Astrocyte (in vitro differentiated cells and primary cell): ENCODE data around the gene CC2D1B. TPM values are rescaled to one million over a fixed set of nuclear protein-coding genes. Genes with fewer than 3 reads are reported as not detected.
A peak's percentile ranks its signal among the peaks of the same experiment; 100 is the strongest.

Experiments
- DNase-seq: peaks from one replicate; pipeline ENCODE4 v3.0.0-alpha.2; 2010; ENCODE audit warnings: low read depth
- FAIRE-seq: peaks from 2 replicates; lab custom pipeline; 2011; peaks lifted over from hg19 to GRCh38; lab: Jason Lieb, UNC
- H2AFZ ChIP-seq: 2 replicates; pipeline ENCODE4 v1.6.0; 2012; ENCODE audit warnings: low read depth, low read length, inconsistent platforms
- H3K27ac ChIP-seq: 2 replicates; pipeline ENCODE4 v1.5.1; 2011; ENCODE audit warnings: low read depth, low read length, inconsistent platforms
- H3K27me3 ChIP-seq: 2 replicates; pipeline ENCODE4 v1.6.0; 2011; ENCODE audit warnings: low read length, inconsistent platforms; ENCODE audit not compliant: insufficient read depth
- H3K36me3 ChIP-seq: 2 replicates; pipeline ENCODE4 v1.5.1; 2011; ENCODE audit warnings: low read length, inconsistent platforms; ENCODE audit not compliant: insufficient read depth
- H3K4me1 ChIP-seq: 2 replicates; pipeline ENCODE4 v1.5.1; 2011; ENCODE audit warnings: low read length, inconsistent platforms; ENCODE audit not compliant: insufficient read depth
- H3K4me2 ChIP-seq: 2 replicates; pipeline ENCODE4 v1.6.0; 2012; ENCODE audit warnings: low read length, inconsistent platforms
- H3K4me3 ChIP-seq: 2 replicates; pipeline ENCODE4 v1.5.1; 2011; ENCODE audit warnings: low read depth, mild to moderate bottlenecking, low read length, inconsistent platforms; ENCODE audit not compliant: insufficient read depth
- H3K79me2 ChIP-seq: 2 replicates; pipeline ENCODE4 v1.6.0; 2012; ENCODE audit warnings: mild to moderate bottlenecking, low read length, inconsistent platforms; ENCODE audit not compliant: insufficient read depth
- H3K9ac ChIP-seq: 2 replicates; pipeline ENCODE4 v1.6.0; 2012; ENCODE audit warnings: mild to moderate bottlenecking, low read length, inconsistent platforms
- H3K9me3 ChIP-seq: 2 replicates; pipeline ENCODE4 v1.5.1; 2012; ENCODE audit warnings: low read depth, mild to moderate bottlenecking, low read length, inconsistent platforms; ENCODE audit not compliant: insufficient read depth
- H4K20me1 ChIP-seq: 2 replicates; pipeline ENCODE4 v1.6.0; 2012; ENCODE audit warnings: low read length, inconsistent platforms; ENCODE audit not compliant: insufficient read depth
- H3K27ac Mint-ChIP-seq: one replicate; pipeline ENCODE4 v1.8.0; 2021; ENCODE audit warnings: mild to moderate bottlenecking, mixed read lengths; ENCODE audit not compliant: unreplicated experiment
- H3K27me3 Mint-ChIP-seq: one replicate; pipeline ENCODE4 v1.8.0; 2021; ENCODE audit warnings: low read depth, mixed read lengths; ENCODE audit not compliant: unreplicated experiment
- H3K36me3 Mint-ChIP-seq: one replicate; pipeline ENCODE4 v1.8.0; 2021; ENCODE audit warnings: low read depth, mixed read lengths; ENCODE audit not compliant: unreplicated experiment
- H3K4me1 Mint-ChIP-seq: one replicate; pipeline ENCODE4 v1.8.0; 2021; ENCODE audit warnings: low read depth, mixed read lengths; ENCODE audit not compliant: unreplicated experiment
- H3K4me3 Mint-ChIP-seq: one replicate; pipeline ENCODE4 v1.8.0; 2021; ENCODE audit warnings: mild to moderate bottlenecking, moderate library complexity, mixed read lengths; ENCODE audit not compliant: unreplicated experiment
- H3K9me3 Mint-ChIP-seq: one replicate; pipeline ENCODE4 v1.8.0; 2021; ENCODE audit warnings: mild to moderate bottlenecking, mixed read lengths; ENCODE audit not compliant: unreplicated experiment
- EZH2 ChIP-seq: IDR thresholded peaks from 2 replicates; pipeline ENCODE4 v1.6.1; 2012; ENCODE audit warnings: mild to moderate bottlenecking, low read length, inconsistent platforms; ENCODE audit not compliant: insufficient read depth
- total RNA-seq: library from RNA; stranded (reverse); gene quantifications from 2 replicates; pipeline ENCODE4 v1.2.1, GENCODE V29; 2021
- TF ChIP-seq, protein P1 (sequence below): IDR thresholded peaks from 2 replicates; pipeline ENCODE4 v1.5.1; 2011; ENCODE audit warnings: low read depth, mild to moderate bottlenecking, inconsistent platforms, low read length, moderate library complexity; ENCODE audit not compliant: insufficient read depth

Gene CC2D1B
- total RNA-seq, 1 donor from 2014 or later = 25.6 TPM

DNA sequence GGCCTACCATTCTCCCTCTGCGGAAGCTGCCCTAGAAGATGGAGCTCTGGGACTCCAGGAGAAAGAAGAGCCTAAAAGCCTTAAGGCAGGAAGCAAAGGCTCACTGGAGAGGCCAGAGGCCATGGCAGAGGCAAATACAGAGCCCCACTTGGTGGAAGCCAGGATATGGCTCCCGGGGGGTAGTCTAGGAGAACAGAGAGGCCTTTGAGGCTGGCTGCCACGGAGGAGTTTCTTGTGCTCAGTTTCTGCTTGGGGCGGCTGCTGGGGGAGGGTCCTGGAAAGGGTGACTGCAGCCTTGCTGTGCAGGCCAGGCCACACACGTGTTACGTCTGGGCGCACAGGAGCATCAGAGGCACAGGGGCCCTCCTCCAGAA lies 5.4 kb downstream of the CC2D1B start:
- TF ChIP-seq, protein P1, sequence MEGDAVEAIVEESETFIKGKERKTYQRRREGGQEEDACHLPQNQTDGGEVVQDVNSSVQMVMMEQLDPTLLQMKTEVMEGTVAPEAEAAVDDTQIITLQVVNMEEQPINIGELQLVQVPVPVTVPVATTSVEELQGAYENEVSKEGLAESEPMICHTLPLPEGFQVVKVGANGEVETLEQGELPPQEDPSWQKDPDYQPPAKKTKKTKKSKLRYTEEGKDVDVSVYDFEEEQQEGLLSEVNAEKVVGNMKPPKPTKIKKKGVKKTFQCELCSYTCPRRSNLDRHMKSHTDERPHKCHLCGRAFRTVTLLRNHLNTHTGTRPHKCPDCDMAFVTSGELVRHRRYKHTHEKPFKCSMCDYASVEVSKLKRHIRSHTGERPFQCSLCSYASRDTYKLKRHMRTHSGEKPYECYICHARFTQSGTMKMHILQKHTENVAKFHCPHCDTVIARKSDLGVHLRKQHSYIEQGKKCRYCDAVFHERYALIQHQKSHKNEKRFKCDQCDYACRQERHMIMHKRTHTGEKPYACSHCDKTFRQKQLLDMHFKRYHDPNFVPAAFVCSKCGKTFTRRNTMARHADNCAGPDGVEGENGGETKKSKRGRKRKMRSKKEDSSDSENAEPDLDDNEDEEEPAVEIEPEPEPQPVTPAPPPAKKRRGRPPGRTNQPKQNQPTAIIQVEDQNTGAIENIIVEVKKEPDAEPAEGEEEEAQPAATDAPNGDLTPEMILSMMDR = no peak
- TF ChIP-seq EZH2 = no peak
- DNase-seq (no peak), FAIRE-seq (no peak)
- Mint-ChIP-seq H3K9me3 (no peaks in the 10 kb centered on the region), H3K27me3 (no peaks in the 10 kb centered on the region), H3K27ac (peak overlapping the region; percentile 26), H3K4me1 (peaks cover 3% of the 10 kb centered on the region), H3K36me3 (peaks cover 29% of the 10 kb centered on the region), H3K4me3 (no peak overlapping the region)
- Histone ChIP-seq H3K9me3 (no peaks in the 10 kb centered on the region), H2AFZ (no peak overlapping the region), H3K9ac (no peak overlapping the region), H4K20me1 (peaks cover 42% of the 10 kb centered on the region), H3K27me3 (no peaks in the 10 kb centered on the region), H3K79me2 (peaks cover 34% of the 10 kb centered on the region), H3K36me3 (peaks cover 33% of the 10 kb centered on the region), H3K27ac (no peak overlapping the region), H3K4me1 (peaks cover 10% of the 10 kb centered on the region), H3K4me2 (no peak overlapping the region), H3K4me3 (no peak overlapping the region)

DNA sequence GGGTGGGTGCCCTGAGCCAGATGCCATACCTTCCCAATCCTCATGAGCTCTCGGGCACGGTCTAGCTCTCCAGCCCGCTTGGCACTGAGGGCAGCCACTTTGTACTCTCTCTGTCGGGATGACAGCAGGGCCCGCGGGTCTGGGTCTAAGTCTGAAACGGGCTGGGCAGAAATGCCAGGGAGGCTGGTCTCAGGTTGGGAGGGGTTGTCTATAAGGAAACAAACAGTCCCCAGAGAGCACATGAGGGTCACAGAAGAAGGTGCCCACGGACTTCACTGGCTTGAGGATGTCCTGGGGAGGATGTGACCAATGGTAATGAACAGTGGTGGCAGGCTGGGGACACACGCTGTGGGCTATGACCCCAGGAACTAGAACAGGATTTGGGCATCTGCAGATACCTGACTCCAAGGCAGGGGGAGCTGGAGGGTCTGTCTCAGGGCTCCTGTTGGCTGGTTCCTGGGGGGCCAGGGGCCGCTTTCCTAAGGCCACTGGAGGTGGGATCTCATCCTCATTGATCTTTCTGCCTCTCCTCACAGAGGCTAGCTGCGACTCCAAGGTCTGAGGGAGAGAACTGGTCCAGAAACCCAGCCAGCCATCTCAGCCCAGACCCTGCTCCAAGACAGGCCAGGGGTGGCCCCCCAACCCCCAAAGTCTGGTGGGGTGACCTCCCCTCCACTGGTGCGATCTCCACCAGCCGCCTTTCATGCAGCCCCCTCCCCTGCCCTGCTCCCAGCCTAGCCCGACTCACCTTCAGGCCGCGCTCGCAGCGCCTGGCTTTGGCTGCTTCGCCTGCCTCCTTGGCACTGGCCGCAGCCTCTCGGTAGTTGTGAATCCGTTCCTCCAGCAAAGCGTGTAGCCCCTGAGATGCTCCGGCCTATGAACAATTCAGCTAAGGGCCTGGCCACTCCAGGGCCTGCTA lies 6.1 kb downstream of the CC2D1B start:
- Histone ChIP-seq H3K79me2 (peaks cover 28% of the 10 kb centered on the region), H3K27me3 (no peaks in the 10 kb centered on the region), H3K9ac (no peak overlapping the region), H3K4me2 (no peak overlapping the region), H3K9me3 (no peaks in the 10 kb centered on the region), H3K4me3 (no peak overlapping the region), H2AFZ (no peak overlapping the region), H4K20me1 (peaks cover 42% of the 10 kb centered on the region), H3K27ac (no peak overlapping the region), H3K4me1 (peaks cover 5% of the 10 kb centered on the region), H3K36me3 (peaks cover 39% of the 10 kb centered on the region)
- Mint-ChIP-seq H3K27ac (no peak overlapping the region), H3K4me1 (peaks cover 3% of the 10 kb centered on the region), H3K36me3 (peaks cover 32% of the 10 kb centered on the region), H3K9me3 (no peaks in the 10 kb centered on the region), H3K27me3 (no peaks in the 10 kb centered on the region), H3K4me3 (no peak overlapping the region)
- TF ChIP-seq EZH2 = no peak
- TF ChIP-seq, protein P1 = no peak
- FAIRE-seq (no peak), DNase-seq (no peak)
